ENCODE data around the gene MCRIP1.

MCRIP1 gene

GRCh38 chr17:81802856-81803643 is 30.0 kb downstream of the MCRIP1 start:
- no peak for DNase-seq

- no peak for DNase-seq
Observed at GRCh38 chr17:81802048-81802758, 30.9 kb downstream of the MCRIP1 start.

GRCh38 chr17:81801327-81801726 is 31.8 kb downstream of the MCRIP1 start:
- DNase-seq: no peak

GRCh38 chr17:81794509-81794908 is 38.6 kb downstream of the MCRIP1 start:
- no peak for DNase-seq

GRCh38 chr17:81794074-81794476 is 39.0 kb downstream of the MCRIP1 start:
- DNase-seq: no peak

- no peak for DNase-seq
Observed at GRCh38 chr17:81792675-81793615, 40.1 kb downstream of the MCRIP1 start.
